ENCODE data around the gene TBXAS1.
"Not testable (repeated sequence)": the region's sequence is repeated elsewhere in the genome, so short reads cannot be mapped to it uniquely, and the experiment has no call there.

The TBXAS1 gene

GRCh38 chr7:139923090-139923489, 94.0 kb downstream of the TBXAS1 start:
- no peak for TF ChIP-seq ZFX (IDR thresholded peaks at IDR 0.05; ENCODE audit: borderline replicate concordance)
- no peak for TF ChIP-seq CTCF (IDR thresholded peaks at IDR 0.05)

GRCh38 chr7:139924461-139924860, 95.4 kb downstream of the TBXAS1 start:
- TF ChIP-seq CTCF (IDR thresholded peaks at IDR 0.05) (no peak), ZFX (IDR thresholded peaks at IDR 0.05; ENCODE audit: borderline replicate concordance) (no peak)

More at GRCh38 chr7:139923090-139923489, 94.0 kb downstream of the TBXAS1 start:
- H3K27ac ChIP-seq: no peak overlapping the region

GRCh38 chr7:139929221-139929620, 100.2 kb downstream of the TBXAS1 start:
- H3K27ac ChIP-seq: not testable (repeated sequence)

More at GRCh38 chr7:139924461-139924860, 95.4 kb downstream of the TBXAS1 start:
- H3K27ac ChIP-seq: no peak overlapping the region

GRCh38 chr7:139930286-139930965, 101.4 kb downstream of the TBXAS1 start:
- TF ChIP-seq ZFX (IDR thresholded peaks at IDR 0.05; ENCODE audit: borderline replicate concordance) (no peak), CTCF (IDR thresholded peaks at IDR 0.05) (no peak)
- H3K27ac ChIP-seq: no peak overlapping the region

- H3K27ac ChIP-seq: no peak overlapping the region
- TF ChIP-seq CTCF (IDR thresholded peaks at IDR 0.05): no peak
- TF ChIP-seq ZFX (IDR thresholded peaks at IDR 0.05; ENCODE audit: borderline replicate concordance): no peak
Measured at GRCh38 chr7:139931190-139931934, 102.3 kb downstream of the TBXAS1 start.

GRCh38 chr7:139932531-139932930, 103.5 kb downstream of the TBXAS1 start:
- H3K27ac ChIP-seq: no peak overlapping the region
- TF ChIP-seq ZFX (IDR thresholded peaks at IDR 0.05; ENCODE audit: borderline replicate concordance) (no peak), CTCF (IDR thresholded peaks at IDR 0.05) (no peak)

GRCh38 chr7:139936760-139937310, 107.8 kb downstream of the TBXAS1 start:
- no peak overlapping the region for H3K27ac ChIP-seq
- no peak for TF ChIP-seq ZFX (IDR thresholded peaks at IDR 0.05; ENCODE audit: borderline replicate concordance)
- no peak for TF ChIP-seq CTCF (IDR thresholded peaks at IDR 0.05)

All from 22Rv1 (cell line).